Neural cell (in vitro differentiated cells): ENCODE data around the gene AP2B1. TPM values are rescaled to one million over a fixed set of nuclear protein-coding genes. Genes with fewer than 3 reads are reported as not detected.

Source experiments
- H2AFZ ChIP-seq: fragments of 200-600, 300-800 bp; sonication (generic), shearing (Covaris generic); 2 replicates; pipeline ENCODE4 v1.6.0; 2014; ENCODE audit warnings: low read depth, mild to moderate bottlenecking, antibody characterized with exemption, low read length, moderate library complexity
- H3F3A ChIP-seq: fragments of 200-600 bp; shearing (Covaris generic); 2 replicates; pipeline ENCODE4 v1.6.1; 2016; ENCODE audit warnings: mild to moderate bottlenecking, moderate library complexity, mixed read lengths, antibody characterized with exemption, low read length; ENCODE audit not compliant: insufficient read depth, poor library complexity, severe bottlenecking
- H3K27ac ChIP-seq: fragments of 200-600, 300-800 bp; sonication (generic), shearing (Covaris generic); 2 replicates; pipeline ENCODE4 v1.5.1; 2014; ENCODE audit warnings: mild to moderate bottlenecking, low read length, moderate library complexity
- H3K27me3 ChIP-seq: fragments of 300-800, 200-600 bp; sonication (generic), shearing (Covaris generic); 2 replicates; pipeline ENCODE4 v1.6.0; 2014; ENCODE audit warnings: mild to moderate bottlenecking, low read depth, low read length, moderate library complexity; ENCODE audit not compliant: insufficient read depth
- H3K36me3 ChIP-seq: fragments of 300-800, 200-600 bp; sonication (generic), shearing (Covaris generic); 2 replicates; pipeline ENCODE4 v1.5.1; 2014; ENCODE audit warnings: mild to moderate bottlenecking, antibody characterized with exemption, low read length, moderate library complexity; ENCODE audit not compliant: insufficient read depth
- H3K4me2 ChIP-seq: fragments of 300-800, 200-600 bp; sonication (generic), shearing (Covaris generic); 2 replicates; pipeline ENCODE4 v1.6.0; 2014; ENCODE audit warnings: mild to moderate bottlenecking, low read length
- H3K4me3 ChIP-seq: fragments of 300-800, 200-600 bp; sonication (generic), shearing (Covaris generic); 2 replicates; pipeline ENCODE4 v1.5.1; 2014; ENCODE audit warnings: mild to moderate bottlenecking, low read length, moderate library complexity
- H3K79me2 ChIP-seq: fragments of 200-600 bp; shearing (Covaris generic); replicated peaks from 2 replicates; pipeline ENCODE4 v1.6.0; 2014; ENCODE audit warnings: mild to moderate bottlenecking, low read length, moderate library complexity; ENCODE audit not compliant: insufficient read depth
- H3K9ac ChIP-seq: fragments of 300-800, 200-600 bp; sonication (generic), shearing (Covaris generic); 2 replicates; pipeline ENCODE4 v1.6.1; 2016; ENCODE audit warnings: mild to moderate bottlenecking, low read length, mixed read lengths
- H3K9me2 ChIP-seq: fragments of 200-600 bp; shearing (Covaris generic); 2 replicates; pipeline ENCODE4 v1.6.1; 2016; ENCODE audit warnings: mild to moderate bottlenecking, low read length, mixed read lengths; ENCODE audit not compliant: insufficient read depth
- H3K9me3 ChIP-seq: fragments of 200-600, 300-800 bp; sonication (generic), shearing (Covaris generic); 2 replicates; pipeline ENCODE4 v1.6.1; 2016; ENCODE audit warnings: mild to moderate bottlenecking, mixed run types, low read length, moderate library complexity, mixed read lengths
- H4K20me1 ChIP-seq: fragments of 200-600 bp; shearing (Covaris generic); 2 replicates; pipeline ENCODE4 v1.6.1; 2016; ENCODE audit warnings: mild to moderate bottlenecking, mixed run types; ENCODE audit not compliant: insufficient read depth
- CTCF ChIP-seq: fragments of 450-650 bp; IDR thresholded peaks from 2 replicates; pipeline ENCODE4 v1.5.1; 2014; ENCODE audit warnings: antibody characterized with exemption, mild to moderate bottlenecking, moderate library complexity; ENCODE audit not compliant: poor library complexity, severe bottlenecking
- EP300 ChIP-seq: fragments of 450-650 bp; conservative IDR thresholded peaks from 2 replicates; pipeline ENCODE4 v1.6.1; 2014; ENCODE audit warnings: antibody characterized with exemption, mild to moderate bottlenecking, moderate library complexity; ENCODE audit not compliant: poor library complexity, severe bottlenecking
- EZH2 ChIP-seq: fragments of 200-600, 300-800 bp; shearing (Covaris generic), sonication (generic); IDR thresholded peaks from 2 replicates; pipeline ENCODE4 v1.6.1; 2014; ENCODE audit warnings: antibody characterized with exemption, low read length, borderline replicate concordance, mild to moderate bottlenecking; ENCODE audit not compliant: insufficient read depth, poor library complexity, severe bottlenecking
- MXI1 ChIP-seq: fragments of 450-650 bp; conservative IDR thresholded peaks from 2 replicates; pipeline ENCODE4 v1.6.1; 2014; ENCODE audit warnings: antibody characterized with exemption, mild to moderate bottlenecking; ENCODE audit not compliant: poor library complexity, severe bottlenecking
- POLR2AphosphoS5 ChIP-seq: IDR thresholded peaks from 2 replicates; pipeline ENCODE4 v1.6.1; 2012
- RAD21 ChIP-seq: fragments of 450-650 bp; conservative IDR thresholded peaks from 2 replicates; pipeline ENCODE4 v1.6.1; 2014; ENCODE audit warnings: antibody characterized with exemption, mild to moderate bottlenecking, moderate library complexity
- REST ChIP-seq: IDR thresholded peaks from 2 replicates; pipeline ENCODE4 v1.6.1; 2012; ENCODE audit warnings: borderline replicate concordance
- SMC3 ChIP-seq: fragments of 450-650 bp; conservative IDR thresholded peaks from 2 replicates; pipeline ENCODE4 v1.6.1; 2014; ENCODE audit warnings: antibody characterized with exemption, mild to moderate bottlenecking, moderate library complexity; ENCODE audit not compliant: poor library complexity
- TAF1 ChIP-seq: IDR thresholded peaks from 2 replicates; pipeline ENCODE4 v1.6.1; 2012; ENCODE audit warnings: low read depth
- polyA plus RNA-seq: library from polyadenylated mRNA; depleted of rRNA; stranded (reverse); fragments of >200 nt; gene quantifications from 2 replicates; pipeline ENCODE4 v1.2.3, GENCODE V29; 2014

The AP2B1 gene
- polyA plus RNA-seq, 1 donor from 2014 or later: 59.5 TPM

- no peak overlapping the region for H3K4me3 ChIP-seq
- H3K9me3 ChIP-seq: no peaks in the 10 kb centered on the region
- H3K36me3 ChIP-seq: no peaks in the 10 kb centered on the region
- no peaks in the 10 kb centered on the region for H4K20me1 ChIP-seq
- no peak overlapping the region for H3K9ac ChIP-seq
- no peaks in the 10 kb centered on the region for H3K9me2 ChIP-seq
- TF ChIP-seq MXI1 (no peak), POLR2AphosphoS5 (peak; percentile 8), RAD21 (no peak), EP300 (no peak), SMC3 (no peak), TAF1 (no peak), EZH2 (no peak), REST (no peak)
- no peaks in the 10 kb centered on the region for H3K27me3 ChIP-seq
- no peaks in the 10 kb centered on the region for H3K79me2 ChIP-seq
- no peak overlapping the region for H2AFZ ChIP-seq
- no peaks in the 10 kb centered on the region for H3F3A ChIP-seq
- H3K4me2 ChIP-seq: no peak overlapping the region
- no peak overlapping the region for H3K27ac ChIP-seq
These were observed 141.4 kb downstream of the AP2B1 start for GRCh38 chr17:35728551-35728950.

- H3K4me2 ChIP-seq: no peak overlapping the region
These were observed 142.3 kb downstream of the AP2B1 start for GRCh38 chr17:35729405-35729833.

More at GRCh38 chr17:35729405-35729833, 142.3 kb downstream of the AP2B1 start:
- Histone ChIP-seq H3F3A (no peaks in the 10 kb centered on the region), H3K27me3 (no peaks in the 10 kb centered on the region), H3K9me3 (no peaks in the 10 kb centered on the region), H3K36me3 (no peaks in the 10 kb centered on the region), H3K4me3 (no peak overlapping the region), H4K20me1 (no peaks in the 10 kb centered on the region), H3K79me2 (no peaks in the 10 kb centered on the region), H3K9me2 (no peaks in the 10 kb centered on the region), H3K27ac (no peak overlapping the region), H3K9ac (no peak overlapping the region), H2AFZ (no peak overlapping the region)
- TF ChIP-seq CTCF (no peak), POLR2AphosphoS5 (no peak), REST (no peak), SMC3 (no peak), RAD21 (no peak), EP300 (no peak), MXI1 (no peak), TAF1 (no peak), EZH2 (no peak)
